ENCODE measurements around the gene CHCHD3. TPM values are rescaled to one million over a fixed set of nuclear protein-coding genes. Genes with fewer than 3 reads are reported as not detected.
A peak's percentile ranks its signal among the peaks of the same experiment; 100 is the strongest.

The CHCHD3 gene
- total and polyA plus RNA-seq, 2 donors from 2014 or later: 53.9 to 77.3 TPM

DNA sequence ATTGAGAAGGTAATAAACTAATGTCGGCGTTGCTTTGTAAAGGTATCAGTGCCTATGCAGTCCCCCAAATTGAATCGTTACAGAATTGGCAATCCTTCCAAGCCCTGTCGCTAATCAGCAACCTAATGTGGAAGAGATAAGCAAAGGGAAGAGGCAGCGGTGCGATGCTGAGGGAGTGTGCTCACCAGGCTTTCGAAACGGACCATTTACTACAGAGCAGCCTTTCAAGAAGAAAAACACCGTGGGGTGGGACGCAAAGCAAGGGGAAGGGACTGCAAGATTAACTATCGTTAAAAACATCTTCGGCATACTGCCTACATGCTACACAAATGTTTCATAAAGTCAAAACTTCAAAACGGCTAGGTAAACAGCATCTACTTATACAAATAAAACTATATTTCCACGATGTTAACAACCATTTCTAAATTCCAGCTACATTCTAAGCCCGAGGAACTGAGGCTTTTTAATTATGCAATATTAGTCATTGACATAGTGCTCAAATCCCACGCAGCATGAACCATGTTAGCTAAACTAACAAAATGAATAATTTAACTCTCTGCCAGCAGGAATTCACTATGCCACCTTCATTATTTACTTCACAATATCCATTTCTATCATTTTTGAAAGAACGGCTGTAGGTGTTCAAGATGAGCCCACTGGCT, 85.2 kb downstream of the CHCHD3 start:
- Histone ChIP-seq H3K36me3 (ENCODE audit: control insufficient read depth in 2 of 3, insufficient read depth in 3 of 3, low read length in 3 of 3) (no peaks in the 10 kb centered on the region), H3K4me1 (ENCODE audit: control insufficient read depth in 2 of 3, insufficient read depth in 2 of 3, low read depth in 1 of 3, low read length in 3 of 3) (peaks cover 0 to 15% (median 0%) of the 10 kb centered on the region in 3 donors), H3K9ac (ENCODE audit: low read length in 3 of 3) (no peak overlapping the region), H3K4me3 (ENCODE audit: low read length in 3 of 3) (peak overlapping the region; percentile 22 to 33 (median 27)), H3K9me3 (ENCODE audit: control insufficient read depth in 2 of 3, insufficient read depth in 1 of 3, low read length in 3 of 3) (no peaks in the 10 kb centered on the region), H3K27ac (ENCODE audit: low read depth in 2 of 2, low read length in 2 of 2) (no peak overlapping the region), H3K27me3 (ENCODE audit: control insufficient read depth, insufficient read depth, low read length) (no peaks in the 10 kb centered on the region)
- DNase-seq (peak in 3 of 5 donors; percentile 25 to 46 (median 43)), FAIRE-seq (no peak)
- intact Hi-C loops (cut with DNase I): no loop called here
- TF ChIP-seq, protein P1, sequence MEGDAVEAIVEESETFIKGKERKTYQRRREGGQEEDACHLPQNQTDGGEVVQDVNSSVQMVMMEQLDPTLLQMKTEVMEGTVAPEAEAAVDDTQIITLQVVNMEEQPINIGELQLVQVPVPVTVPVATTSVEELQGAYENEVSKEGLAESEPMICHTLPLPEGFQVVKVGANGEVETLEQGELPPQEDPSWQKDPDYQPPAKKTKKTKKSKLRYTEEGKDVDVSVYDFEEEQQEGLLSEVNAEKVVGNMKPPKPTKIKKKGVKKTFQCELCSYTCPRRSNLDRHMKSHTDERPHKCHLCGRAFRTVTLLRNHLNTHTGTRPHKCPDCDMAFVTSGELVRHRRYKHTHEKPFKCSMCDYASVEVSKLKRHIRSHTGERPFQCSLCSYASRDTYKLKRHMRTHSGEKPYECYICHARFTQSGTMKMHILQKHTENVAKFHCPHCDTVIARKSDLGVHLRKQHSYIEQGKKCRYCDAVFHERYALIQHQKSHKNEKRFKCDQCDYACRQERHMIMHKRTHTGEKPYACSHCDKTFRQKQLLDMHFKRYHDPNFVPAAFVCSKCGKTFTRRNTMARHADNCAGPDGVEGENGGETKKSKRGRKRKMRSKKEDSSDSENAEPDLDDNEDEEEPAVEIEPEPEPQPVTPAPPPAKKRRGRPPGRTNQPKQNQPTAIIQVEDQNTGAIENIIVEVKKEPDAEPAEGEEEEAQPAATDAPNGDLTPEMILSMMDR (IDR thresholded peaks at IDR 0.05; ENCODE audit: borderline replicate concordance, extremely low read depth, insufficient read depth): no peak

DNA sequence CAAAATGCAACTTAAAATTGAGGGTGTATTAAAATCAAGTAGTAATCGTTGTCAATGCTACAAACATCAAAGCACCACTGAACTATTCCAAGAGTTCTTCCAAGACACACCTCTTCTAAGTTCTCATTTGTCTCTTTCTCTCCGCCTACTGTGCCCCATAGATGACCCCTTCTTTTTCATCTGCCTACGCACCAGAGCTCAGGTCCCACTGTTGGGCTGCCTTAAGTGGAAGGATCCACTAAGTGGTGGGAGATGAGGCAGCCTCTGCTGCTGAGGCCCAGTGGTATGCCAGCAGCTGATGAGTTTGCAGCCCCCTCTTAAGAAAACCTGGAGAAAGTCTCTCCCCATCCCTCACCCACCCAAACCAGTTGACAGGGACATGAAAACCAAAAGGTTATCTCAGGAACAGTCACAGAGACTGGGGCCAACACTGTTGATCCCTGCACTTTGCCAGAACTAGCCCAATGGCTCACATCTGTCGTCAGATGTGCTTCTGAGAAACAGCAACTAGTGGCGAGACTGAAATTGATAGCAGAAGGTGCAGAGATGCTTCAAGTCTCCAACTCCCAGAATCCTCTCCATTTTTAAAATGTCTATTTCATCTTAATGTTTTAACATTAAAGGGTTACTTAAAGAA, 88.4 kb downstream of the CHCHD3 start:
- TF ChIP-seq, protein P1 (IDR thresholded peaks at IDR 0.05; ENCODE audit: borderline replicate concordance, extremely low read depth, insufficient read depth): no peak
- intact Hi-C loops (cut with DNase I): no loop called here
- Histone ChIP-seq H3K4me1 (ENCODE audit: control insufficient read depth in 2 of 3, insufficient read depth in 2 of 3, low read depth in 1 of 3, low read length in 3 of 3) (peaks cover 0 to 10% (median 0%) of the 10 kb centered on the region in 3 donors), H3K27me3 (ENCODE audit: control insufficient read depth, insufficient read depth, low read length) (no peaks in the 10 kb centered on the region), H3K4me3 (ENCODE audit: low read length in 3 of 3) (no peak overlapping the region), H3K36me3 (ENCODE audit: control insufficient read depth in 2 of 3, insufficient read depth in 3 of 3, low read length in 3 of 3) (no peaks in the 10 kb centered on the region), H3K9me3 (ENCODE audit: control insufficient read depth in 2 of 3, insufficient read depth in 1 of 3, low read length in 3 of 3) (no peaks in the 10 kb centered on the region), H3K9ac (ENCODE audit: low read length in 3 of 3) (no peak overlapping the region), H3K27ac (ENCODE audit: low read depth in 2 of 2, low read length in 2 of 2) (no peak overlapping the region)
- FAIRE-seq (no peak), DNase-seq (no peak)

DNA sequence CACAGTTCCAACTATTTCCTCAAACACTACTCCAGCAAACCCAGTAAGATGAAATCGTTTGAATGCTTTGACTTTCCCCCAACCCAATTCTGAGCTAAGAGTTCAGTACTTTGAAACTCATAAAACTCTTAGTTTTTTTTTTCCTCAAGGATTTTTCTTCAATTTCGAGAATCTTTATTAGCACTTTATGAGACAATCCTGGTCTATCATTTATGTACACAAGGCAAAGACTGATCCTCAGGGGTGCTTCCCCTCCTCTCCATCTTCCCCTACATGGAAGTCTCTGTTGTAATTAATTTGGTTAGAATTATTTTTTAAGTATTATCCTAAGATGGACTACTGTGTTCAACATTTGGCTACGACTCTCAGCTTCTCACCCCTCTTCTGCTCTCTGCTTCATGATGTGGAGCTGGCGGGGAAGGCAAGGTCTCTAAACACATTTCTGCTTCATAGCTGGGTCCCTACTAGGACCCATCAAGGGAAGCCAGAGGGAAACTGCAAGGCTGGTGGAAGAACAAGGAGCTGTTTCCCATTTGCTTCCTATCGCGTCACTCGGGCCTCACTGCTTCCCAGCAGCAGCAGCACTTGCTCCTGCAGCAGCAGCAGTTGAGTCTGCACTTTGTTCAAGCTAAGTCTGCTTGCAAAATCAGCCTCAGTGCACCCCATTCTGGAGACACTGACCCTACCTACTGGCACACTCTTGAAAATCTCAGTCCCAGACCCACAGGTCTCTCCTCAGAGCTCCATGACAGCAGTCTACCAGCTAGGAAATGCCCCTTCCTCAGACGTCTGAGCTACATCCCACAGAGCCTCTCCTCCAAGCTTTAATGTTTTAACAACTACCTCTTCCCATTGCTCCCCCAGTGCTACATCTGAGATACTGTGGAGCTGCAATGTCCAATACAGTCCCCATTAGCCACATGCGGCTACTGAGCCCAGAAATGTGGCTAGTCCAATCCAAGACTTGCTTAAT, 90.0 kb downstream of the CHCHD3 start:
- DNase-seq (no peak), FAIRE-seq (no peak)
- Histone ChIP-seq H3K4me3 (ENCODE audit: low read length in 3 of 3) (no peak overlapping the region), H3K9ac (ENCODE audit: low read length in 3 of 3) (no peak overlapping the region), H3K27me3 (ENCODE audit: control insufficient read depth, insufficient read depth, low read length) (no peaks in the 10 kb centered on the region), H3K9me3 (ENCODE audit: control insufficient read depth in 2 of 3, insufficient read depth in 1 of 3, low read length in 3 of 3) (no peaks in the 10 kb centered on the region), H3K27ac (ENCODE audit: low read depth in 2 of 2, low read length in 2 of 2) (no peak overlapping the region), H3K36me3 (ENCODE audit: control insufficient read depth in 2 of 3, insufficient read depth in 3 of 3, low read length in 3 of 3) (no peaks in the 10 kb centered on the region), H3K4me1 (ENCODE audit: control insufficient read depth in 2 of 3, insufficient read depth in 2 of 3, low read depth in 1 of 3, low read length in 3 of 3) (peaks cover 0 to 10% (median 0%) of the 10 kb centered on the region in 3 donors)
- TF ChIP-seq, protein P1 (IDR thresholded peaks at IDR 0.05; ENCODE audit: borderline replicate concordance, extremely low read depth, insufficient read depth): no peak
- intact Hi-C loops (cut with DNase I): no loop called here

Data from kidney (tissue), 14 donors.